Forelimb muscle (tissue), 1 donor: Measurements from ENCODE around the gene LAMP1. TPM values are rescaled to one million over a fixed set of nuclear protein-coding genes. Genes with fewer than 3 reads are reported as not detected.
"Not testable (repeated sequence)": the region's sequence is repeated elsewhere in the genome, so short reads cannot be mapped to it uniquely, and the experiment has no call there.

ENCODE experiments used
- DNase-seq: peaks from one replicate; pipeline ENCODE4 v3.0.0-alpha.2; 2013; ENCODE audit warnings: low read depth
- polyA plus RNA-seq: library from polyadenylated mRNA; unstranded; fragments of 120-200 nt; gene quantifications from one replicate; pipeline ENCODE4 v1.2.1, GENCODE V29; 2013; ENCODE audit not compliant: insufficient read length

Gene LAMP1
- polyA plus RNA-seq, 1 donor: 79.0 TPM

GRCh38 chr13:113327391-113327765 lies 30.3 kb downstream of the LAMP1 start:
- no peak for DNase-seq

GRCh38 chr13:113327766-113328471 lies 30.9 kb downstream of the LAMP1 start:
- no peak for DNase-seq

- no peak for DNase-seq
Measured at GRCh38 chr13:113328851-113329250, 31.8 kb downstream of the LAMP1 start.

DNA sequence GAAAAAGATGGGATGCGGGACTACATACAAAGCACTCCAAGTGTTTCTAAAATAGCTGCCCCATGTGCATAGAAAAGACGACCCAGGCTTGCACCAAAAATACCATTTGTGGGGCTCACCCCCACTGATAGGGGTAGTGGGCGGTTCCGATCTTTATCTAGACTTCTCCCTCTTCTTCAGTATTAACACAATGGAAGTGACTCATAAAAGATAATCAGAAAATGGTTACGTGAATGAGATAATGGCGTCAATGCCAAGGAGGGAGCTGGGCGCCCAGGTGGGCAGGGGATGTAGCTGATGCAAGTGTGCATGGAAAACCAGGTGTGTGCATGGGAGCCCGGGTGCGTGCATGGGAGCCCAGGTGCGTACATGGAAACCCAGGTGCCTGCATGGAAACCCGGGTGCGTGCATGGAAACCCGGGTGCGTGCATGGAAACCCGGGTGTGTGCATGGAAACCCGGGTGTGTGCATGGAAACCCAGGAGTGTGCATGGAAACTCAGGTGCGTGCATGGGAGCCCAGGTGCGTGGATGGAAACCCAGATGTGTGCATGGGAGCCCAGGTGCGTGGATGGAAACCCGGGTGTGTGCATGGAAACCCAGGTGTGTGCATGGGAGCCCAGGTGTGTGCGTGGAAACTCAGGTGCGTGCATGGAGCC lies 32.7 kb downstream of the LAMP1 start:
- DNase-seq: no peak

GRCh38 chr13:113332615-113333014 lies 35.6 kb downstream of the LAMP1 start:
- DNase-seq: no peak

DNA sequence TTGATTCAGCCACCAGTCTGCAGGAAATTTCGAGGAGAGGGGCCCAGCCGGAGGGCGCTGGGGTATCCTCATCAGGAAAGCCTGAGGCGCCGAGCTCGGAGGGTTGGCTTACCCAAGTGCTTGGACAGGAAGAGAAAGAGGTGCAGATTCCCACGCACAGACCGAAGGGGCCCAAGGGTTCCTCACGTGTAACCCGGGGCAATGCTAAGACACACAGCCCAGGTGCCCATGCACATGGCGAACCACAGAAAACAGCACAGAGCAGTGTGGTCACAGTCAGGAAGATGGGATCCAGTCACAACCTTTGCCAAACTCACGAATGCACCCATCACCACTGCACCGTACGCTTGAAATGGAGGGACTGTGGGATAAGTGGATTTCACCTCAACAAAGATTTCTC lies 36.0 kb downstream of the LAMP1 start:
- no peak for DNase-seq

- DNase-seq: no peak
Measured at GRCh38 chr13:113337556-113337955, 40.5 kb downstream of the LAMP1 start.

- DNase-seq: no peak
Measured at GRCh38 chr13:113337976-113338375, 40.9 kb downstream of the LAMP1 start.

GRCh38 chr13:113338451-113338850 lies 41.4 kb downstream of the LAMP1 start:
- no peak for DNase-seq

DNA sequence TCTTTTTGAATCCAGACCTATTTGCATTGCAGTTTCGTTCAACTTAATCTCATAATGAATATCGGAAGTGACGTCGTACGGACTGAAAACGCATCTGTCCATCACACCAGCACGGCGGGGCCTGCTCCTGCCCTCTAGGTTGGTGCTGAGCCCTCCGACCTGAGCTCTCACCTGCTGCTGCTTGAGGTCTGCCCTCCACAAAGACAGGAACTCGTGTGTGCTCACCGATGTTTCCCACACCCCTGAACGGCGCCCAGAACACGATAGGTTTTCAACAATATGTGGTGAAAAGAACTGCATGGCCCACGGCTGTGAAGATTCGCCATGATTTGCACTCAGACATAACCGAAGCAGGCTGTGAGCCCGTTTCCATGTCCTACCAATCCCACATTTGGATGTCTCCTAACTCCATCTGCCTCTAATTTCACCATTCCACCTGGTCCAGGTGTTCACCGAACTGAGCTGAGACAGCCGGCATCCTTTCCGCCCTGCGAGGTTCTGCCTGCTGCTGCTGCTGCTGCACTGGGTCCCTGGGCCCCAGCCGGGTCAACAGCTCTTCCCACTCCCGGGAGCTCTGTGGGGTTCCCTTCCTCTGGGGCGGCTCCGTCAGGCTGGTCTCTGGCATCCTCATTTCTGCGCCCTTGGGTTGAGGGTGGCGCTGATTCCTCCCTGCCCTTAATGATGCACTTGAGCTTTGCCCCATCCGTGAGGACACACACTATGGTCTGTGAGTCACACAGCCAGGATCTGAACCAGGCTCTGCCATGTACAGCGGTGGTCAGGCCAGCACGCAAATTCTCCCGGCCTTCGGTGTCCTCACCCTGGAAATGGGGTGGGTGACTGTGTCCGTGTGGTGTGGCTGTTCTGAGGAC lies 46.0 kb downstream of the LAMP1 start:
- no peak for DNase-seq

DNA sequence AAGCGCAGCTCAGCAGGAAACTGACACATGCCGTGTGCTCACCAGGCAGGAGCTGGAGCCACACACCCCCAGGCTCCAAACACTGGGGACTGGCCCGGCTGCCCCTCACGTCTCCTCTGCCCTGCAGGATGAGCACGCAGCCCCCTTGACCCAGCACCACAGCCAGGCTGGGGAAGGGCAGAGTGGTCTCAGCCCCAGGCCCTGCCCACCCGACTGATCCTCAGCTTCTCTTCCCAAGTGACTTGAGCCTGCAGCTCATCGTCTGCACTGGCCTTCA lies 46.6 kb downstream of the LAMP1 start:
- no peak for DNase-seq

GRCh38 chr13:113345486-113345885 lies 48.4 kb downstream of the LAMP1 start:
- DNase-seq: no peak

- not testable (repeated sequence) for DNase-seq
Measured at GRCh38 chr13:113347736-113348225, 50.7 kb downstream of the LAMP1 start.

GRCh38 chr13:113348591-113348990 lies 51.6 kb downstream of the LAMP1 start:
- no peak for DNase-seq

- no peak for DNase-seq
Measured at GRCh38 chr13:113349050-113349449, 52.0 kb downstream of the LAMP1 start.

- DNase-seq: no peak
Measured at GRCh38 chr13:113349491-113349890, 52.5 kb downstream of the LAMP1 start.

DNA sequence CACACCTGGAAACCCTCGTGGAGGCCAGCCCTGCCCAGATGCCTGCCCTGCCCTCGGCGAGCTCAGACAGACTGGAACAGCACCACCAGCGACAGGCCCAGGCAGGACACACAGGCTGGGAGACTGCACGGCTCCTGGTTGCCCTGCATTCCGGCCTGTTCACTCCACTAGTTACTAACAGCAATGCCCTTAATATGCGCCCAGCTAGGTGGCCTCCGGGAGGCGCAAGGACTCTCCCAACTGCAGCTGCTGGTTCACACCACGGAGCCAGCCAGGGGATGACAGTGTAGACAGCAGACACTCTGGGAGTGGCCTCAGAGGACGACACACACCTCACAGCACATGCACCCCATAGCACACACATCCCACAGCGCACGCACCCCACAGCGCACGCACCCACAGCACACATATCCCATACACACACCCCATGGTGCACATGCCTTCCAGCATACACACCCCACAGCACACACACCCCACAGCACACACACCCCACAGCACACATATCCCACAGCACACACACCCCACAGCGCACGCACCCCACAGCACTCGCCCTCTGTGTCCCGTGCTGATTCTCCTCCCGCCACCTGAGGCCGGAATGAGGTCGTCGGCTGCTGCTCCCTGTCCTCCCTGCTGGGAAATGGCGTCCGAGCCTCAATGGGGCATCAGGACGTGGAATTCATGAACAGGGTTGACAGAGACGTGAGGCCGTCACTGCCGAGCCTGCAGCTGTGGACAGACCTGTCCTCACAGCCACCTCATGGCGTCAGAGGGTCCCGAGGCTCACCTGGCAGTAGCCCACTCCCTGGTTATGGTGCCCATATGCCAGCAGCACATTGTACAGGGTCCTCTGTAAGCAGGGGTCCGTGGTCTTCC lies 53.3 kb downstream of the LAMP1 start:
- DNase-seq: no peak

- DNase-seq: no peak
Measured at GRCh38 chr13:113350938-113351335, 53.9 kb downstream of the LAMP1 start.

GRCh38 chr13:113351514-113352026 lies 54.5 kb downstream of the LAMP1 start:
- no peak for DNase-seq

DNA sequence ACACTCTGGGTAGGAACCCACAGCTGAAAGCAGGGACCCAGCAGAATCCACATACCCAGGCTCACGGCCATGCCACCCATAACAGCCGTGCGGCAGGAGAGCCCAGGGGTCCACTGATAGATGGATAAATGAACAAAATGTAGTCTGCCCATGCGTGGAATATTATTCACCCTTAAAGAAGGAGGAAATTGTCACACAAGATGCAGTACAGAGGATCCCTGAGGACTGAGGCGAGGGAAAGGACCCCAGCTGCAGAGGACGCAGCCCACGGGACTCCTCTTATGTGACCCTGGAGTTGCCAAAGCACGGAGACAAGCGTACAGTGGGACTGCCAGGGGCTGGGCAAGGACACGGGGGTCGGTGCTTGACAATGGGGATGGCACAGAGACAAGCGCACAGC lies 56.2 kb downstream of the LAMP1 start:
- no peak for DNase-seq

GRCh38 chr13:113354831-113355610 lies 58.0 kb downstream of the LAMP1 start:
- no peak for DNase-seq
